Activated CD4-positive, alpha-beta T cell treated with anti-CD3 and anti-CD28 coated beads, Interleukin-2, amount 10 ng/mL, durations not matched to agents 7 days and 5 days (primary cell): Measurements from ENCODE around the gene TREX2. TPM values are rescaled to one million over a fixed set of nuclear protein-coding genes. Genes with fewer than 3 reads are reported as not detected.

ENCODE experiments used
- CTCF ChIA-PET: fragments of 350-600 bp; sonication (Branson Sonifier 250); formaldehyde crosslinking; loops from one replicate; lab custom pipeline; 2021; ENCODE audit warnings: antibody characterized with exemption; lab: Charles Lee
- POLR2A ChIA-PET: fragments of 350-600 bp; sonication (Branson Sonifier 250); formaldehyde crosslinking; loops from one replicate; lab custom pipeline; 2021; ENCODE audit warnings: antibody characterized with exemption; lab: Charles Lee
- DNase-seq: peaks from one replicate; pipeline ENCODE4 v3.0.0-alpha.2; 2020
- H3K27ac Mint-ChIP-seq: one replicate; pipeline ENCODE4 v1.8.0; 2021; ENCODE audit warnings: mild to moderate bottlenecking, moderate library complexity, mixed read lengths
- H3K27me3 Mint-ChIP-seq: one replicate; pipeline ENCODE4 v1.8.0; 2021; ENCODE audit warnings: mixed read lengths
- H3K36me3 Mint-ChIP-seq: one replicate; pipeline ENCODE4 v1.8.0; 2021; ENCODE audit warnings: low read depth, mixed read lengths
- H3K4me1 Mint-ChIP-seq: one replicate; pipeline ENCODE4 v1.8.0; 2021; ENCODE audit warnings: mixed read lengths
- H3K4me3 Mint-ChIP-seq: one replicate; pipeline ENCODE4 v1.8.0; 2021; ENCODE audit warnings: mild to moderate bottlenecking, moderate library complexity, mixed read lengths
- H3K9me3 Mint-ChIP-seq: one replicate; pipeline ENCODE4 v1.8.0; 2021; ENCODE audit warnings: mixed read lengths
- total RNA-seq, 2 experiments: library from RNA; stranded (reverse); gene quantifications; one replicate each; pipeline ENCODE4 v1.2.3, GENCODE V29; 2021

Gene TREX2
- total RNA-seq, 2 experiments from 2014 or later, result 3.0 to 3.4 TPM

DNA sequence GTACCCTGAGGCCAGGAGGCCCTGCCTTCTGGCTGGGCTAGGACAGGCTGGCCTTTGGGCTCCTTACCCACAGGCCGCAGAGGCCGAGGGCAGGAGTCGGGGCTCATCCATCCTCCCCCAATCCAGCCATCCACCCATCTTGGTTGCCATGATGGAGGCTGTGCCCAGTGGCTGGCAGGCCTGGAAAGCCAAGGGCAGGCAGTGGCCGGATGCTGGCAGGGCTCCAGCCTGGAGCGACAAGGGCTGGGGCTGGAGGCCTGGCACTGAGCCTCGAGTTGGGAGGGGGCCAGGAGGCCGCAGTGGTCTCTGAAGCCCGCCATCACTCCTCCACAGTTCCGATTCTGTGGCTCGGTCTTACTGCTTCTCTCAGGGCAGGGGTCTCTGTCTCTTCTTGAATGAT, 40.3 kb upstream of the TREX2 start:
- DNase-seq, result no peak
- Mint-ChIP-seq H3K36me3 (no peaks in the 10 kb centered on the region), H3K9me3 (no peaks in the 10 kb centered on the region), H3K27ac (no peak overlapping the region), H3K27me3 (no peaks in the 10 kb centered on the region), H3K4me1 (no peaks in the 10 kb centered on the region), H3K4me3 (no peak overlapping the region)
- ChIA-PET CTCF (no interaction called here), POLR2A (no interaction called here)

DNA sequence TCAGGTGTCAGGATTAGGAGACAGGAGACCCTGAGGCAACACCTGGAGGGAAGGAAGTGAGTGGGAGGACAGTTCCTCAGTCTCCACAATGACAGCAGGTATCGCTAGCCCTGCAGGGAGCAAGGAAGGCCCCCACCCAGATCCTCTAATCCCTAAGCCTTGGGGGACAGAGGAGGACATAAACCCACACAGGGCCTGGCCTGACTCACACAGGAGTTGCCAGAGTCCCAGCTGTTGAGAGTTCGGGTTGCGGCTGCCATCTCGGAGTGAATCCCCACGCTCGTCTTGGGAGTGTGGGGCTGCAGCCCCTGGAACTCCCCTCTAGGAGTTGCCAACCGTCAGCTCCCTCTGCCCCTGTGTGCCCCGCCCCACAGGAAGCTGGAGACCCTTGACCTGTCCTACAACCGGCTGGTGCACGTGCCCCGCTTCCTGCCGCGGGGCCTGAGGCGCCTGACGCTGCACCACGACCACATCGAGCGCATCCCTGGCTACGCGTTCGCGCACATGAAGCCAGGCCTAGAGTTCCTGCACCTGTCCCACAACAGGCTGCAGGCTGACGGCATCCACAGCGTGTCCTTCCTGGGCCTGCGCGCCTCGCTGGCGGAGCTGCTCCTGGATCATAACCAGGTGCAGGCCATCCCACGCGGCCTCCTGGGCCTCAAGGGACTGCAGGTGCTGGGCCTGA, 39.7 kb upstream of the TREX2 start:
- ChIA-PET POLR2A (no interaction called here), CTCF (no interaction called here)
- Mint-ChIP-seq H3K4me1 (no peaks in the 10 kb centered on the region), H3K36me3 (no peaks in the 10 kb centered on the region), H3K4me3 (no peak overlapping the region), H3K9me3 (no peaks in the 10 kb centered on the region), H3K27ac (no peak overlapping the region), H3K27me3 (no peaks in the 10 kb centered on the region)
- DNase-seq, result no peak

GRCh38 chrX:153482376-153483015, 36.6 kb upstream of the TREX2 start:
- ChIA-PET POLR2A (no interaction called here), CTCF (interaction anchor here (0.7 to 1.1 kb wide), 2 partner anchors 11 to 21 kb away, joined by 3 read pairs; no protein-coding TSS in a partner anchor)
- Mint-ChIP-seq H3K27ac (no peak overlapping the region), H3K4me3 (no peak overlapping the region), H3K36me3 (no peaks in the 10 kb centered on the region), H3K4me1 (no peaks in the 10 kb centered on the region), H3K9me3 (no peaks in the 10 kb centered on the region), H3K27me3 (no peaks in the 10 kb centered on the region)
- no peak for DNase-seq

GRCh38 chrX:153481043-153481442, 35.2 kb upstream of the TREX2 start:
- Mint-ChIP-seq H3K36me3 (no peaks in the 10 kb centered on the region), H3K27me3 (peaks cover 2% of the 10 kb centered on the region), H3K4me3 (no peak overlapping the region), H3K4me1 (no peaks in the 10 kb centered on the region), H3K27ac (no peak overlapping the region), H3K9me3 (no peaks in the 10 kb centered on the region)
- DNase-seq, result no peak
- CTCF ChIA-PET, result no interaction called here
- POLR2A ChIA-PET, result no interaction called here

- CTCF ChIA-PET, result interaction anchor here (1.5 kb wide), 1 partner anchor 8 kb away, joined by 6 read pairs; the partner anchor contains the start of gene HAUS7
- POLR2A ChIA-PET, result no interaction called here
- peaks cover 6% of the 10 kb centered on the region for H3K27me3 Mint-ChIP-seq
- DNase-seq, result no peak
- H3K36me3 Mint-ChIP-seq, result no peaks in the 10 kb centered on the region
- H3K27ac Mint-ChIP-seq, result no peak overlapping the region
- H3K4me3 Mint-ChIP-seq, result no peak overlapping the region
- peaks cover 8% of the 10 kb centered on the region for H3K4me1 Mint-ChIP-seq
- no peaks in the 10 kb centered on the region for H3K9me3 Mint-ChIP-seq
These were observed 32.9 kb upstream of the TREX2 start for GRCh38 chrX:153478746-153479145.

GRCh38 chrX:153477901-153478300, 32.0 kb upstream of the TREX2 start:
- CTCF ChIA-PET, result interaction anchor here (0.5 kb wide), 1 partner anchor 240 kb away, joined by 4 read pairs; no protein-coding TSS in a partner anchor
- Mint-ChIP-seq H3K27ac (no peak overlapping the region), H3K36me3 (no peaks in the 10 kb centered on the region)

DNA sequence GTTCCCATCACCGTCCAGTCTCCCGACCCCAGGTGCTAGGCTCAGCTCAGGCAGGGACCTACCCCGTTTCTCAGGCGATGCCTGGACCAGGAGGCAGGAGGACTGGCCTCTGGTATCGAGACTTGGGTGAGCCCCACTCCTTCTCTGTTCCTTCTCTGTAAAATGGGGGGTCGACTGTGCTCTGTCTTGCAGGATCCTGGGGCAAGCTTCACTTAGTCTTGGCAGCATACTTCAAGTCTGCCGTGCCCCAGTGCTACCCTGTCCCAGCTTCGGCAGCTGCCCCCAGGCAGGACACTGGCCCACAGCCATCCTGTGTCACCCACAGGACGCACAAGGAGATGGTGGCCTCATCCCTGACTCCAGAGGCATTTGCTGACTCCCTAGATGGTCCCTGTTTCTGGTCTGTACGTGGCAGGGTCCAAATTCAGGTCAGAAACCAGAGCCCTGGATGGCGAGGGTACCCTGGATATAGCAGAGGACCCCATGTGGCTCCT, 31.6 kb upstream of the TREX2 start:
- Mint-ChIP-seq H3K4me3 (no peak overlapping the region), H3K9me3 (no peaks in the 10 kb centered on the region), H3K27ac (no peak overlapping the region), H3K36me3 (no peaks in the 10 kb centered on the region), H3K27me3 (peaks cover 6% of the 10 kb centered on the region), H3K4me1 (peaks cover 8% of the 10 kb centered on the region)
- CTCF ChIA-PET, result interaction anchor here (0.5 kb wide), 2 partner anchors 121 to 241 kb away, joined by 3 to 4 read pairs; no protein-coding TSS in a partner anchor
- POLR2A ChIA-PET, result no interaction called here
- no peak for DNase-seq

More at GRCh38 chrX:153477901-153478300, 32.0 kb upstream of the TREX2 start:
- Mint-ChIP-seq H3K9me3 (no peaks in the 10 kb centered on the region), H3K4me1 (peaks cover 8% of the 10 kb centered on the region), H3K27me3 (peaks cover 6% of the 10 kb centered on the region), H3K4me3 (no peak overlapping the region)
- no peak for DNase-seq
- POLR2A ChIA-PET, result no interaction called here

DNA sequence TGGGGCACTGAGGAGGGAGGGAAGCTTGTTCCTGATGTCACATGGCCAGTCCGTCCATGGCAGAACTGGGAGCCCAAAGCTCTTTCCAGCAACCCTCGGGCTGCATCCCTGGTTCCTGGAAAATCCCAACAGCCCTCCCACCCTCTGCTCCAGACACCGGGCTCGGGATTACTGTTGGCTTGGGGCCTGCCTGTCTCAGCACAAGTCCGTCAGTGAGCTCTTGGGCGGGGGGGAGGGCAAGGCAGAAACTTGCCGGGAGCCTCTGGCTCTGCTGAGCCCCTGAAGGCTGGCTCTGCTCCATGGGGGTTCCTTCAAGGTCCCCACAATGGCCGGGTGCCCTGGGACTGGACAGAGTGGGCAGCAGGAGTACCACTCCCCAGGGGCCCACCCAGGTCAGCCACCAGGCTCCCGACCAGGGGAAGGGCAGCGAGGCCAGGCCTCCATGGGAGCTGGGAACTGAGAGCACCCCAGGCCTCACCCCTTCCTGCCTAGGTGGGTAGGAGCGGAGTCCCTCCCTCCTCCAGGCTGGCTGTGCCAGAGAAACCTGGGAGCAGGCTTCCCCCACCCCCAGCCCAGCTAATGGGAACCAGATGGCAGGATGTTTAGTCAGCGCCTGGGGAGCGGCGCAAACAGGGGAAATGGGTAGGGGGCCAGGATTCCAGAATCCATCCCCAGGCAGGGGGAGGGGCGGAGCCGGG, 31.0 kb upstream of the TREX2 start:
- Mint-ChIP-seq H3K27me3 (peaks cover 6% of the 10 kb centered on the region), H3K4me3 (no peak overlapping the region), H3K36me3 (no peaks in the 10 kb centered on the region), H3K27ac (no peak overlapping the region), H3K9me3 (no peaks in the 10 kb centered on the region), H3K4me1 (peaks cover 8% of the 10 kb centered on the region)
- no peak for DNase-seq
- ChIA-PET CTCF (interaction anchor here (0.5 kb wide), 1 partner anchor 122 kb away, joined by 3 read pairs; no protein-coding TSS in a partner anchor), POLR2A (no interaction called here)

DNA sequence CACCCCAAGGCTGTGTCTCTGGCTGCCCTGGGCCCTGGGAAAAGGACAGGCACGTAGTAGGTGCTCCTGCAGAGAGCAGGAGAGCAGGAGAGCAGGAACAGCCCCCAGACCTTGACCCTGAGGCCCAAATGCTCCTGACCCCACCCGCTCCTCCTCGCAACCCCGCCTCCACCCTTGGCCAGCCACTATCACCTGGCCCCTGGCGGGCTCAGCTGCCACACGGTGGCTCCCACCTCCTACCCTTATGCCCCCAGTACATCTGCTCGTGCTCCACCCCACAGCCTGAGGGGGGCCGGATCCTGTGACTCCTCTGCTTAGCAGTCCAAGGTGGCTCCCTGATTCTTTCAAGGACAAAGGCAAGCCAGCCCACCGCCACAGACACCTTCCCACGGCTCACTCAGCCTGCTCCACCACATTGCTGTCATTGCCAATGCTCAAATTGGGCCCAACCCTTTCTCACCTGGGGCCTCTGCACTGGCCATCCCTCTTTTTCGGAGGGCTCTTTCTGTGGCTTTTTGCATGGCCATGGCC, 30.0 kb upstream of the TREX2 start:
- Mint-ChIP-seq H3K9me3 (no peaks in the 10 kb centered on the region), H3K4me1 (peaks cover 13% of the 10 kb centered on the region), H3K27ac (no peak overlapping the region), H3K36me3 (no peaks in the 10 kb centered on the region), H3K4me3 (no peak overlapping the region), H3K27me3 (peaks cover 6% of the 10 kb centered on the region)
- ChIA-PET CTCF (no interaction called here), POLR2A (no interaction called here)
- no peak for DNase-seq

DNA sequence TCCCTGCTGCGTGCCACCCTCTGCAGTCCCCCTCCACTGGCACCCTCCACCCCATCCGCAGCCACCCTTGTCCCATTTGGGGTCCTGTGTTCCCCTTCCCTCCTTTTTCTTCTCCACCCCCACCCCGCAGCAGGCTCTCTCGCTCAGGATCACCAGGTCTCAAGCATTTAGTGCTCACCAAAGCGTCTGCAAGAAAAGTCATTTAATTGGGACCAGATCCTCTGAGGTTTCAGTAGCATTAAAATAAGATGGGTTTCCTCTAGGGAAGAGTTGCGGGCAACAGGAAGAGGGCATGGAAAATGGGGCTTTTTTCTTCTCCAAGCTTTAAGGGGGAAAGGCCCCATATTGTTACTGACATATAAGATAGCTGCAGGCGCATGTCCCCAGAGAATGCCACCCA, 29.4 kb upstream of the TREX2 start:
- Mint-ChIP-seq H3K4me3 (no peak overlapping the region), H3K9me3 (no peaks in the 10 kb centered on the region), H3K27ac (no peak overlapping the region), H3K4me1 (peaks cover 13% of the 10 kb centered on the region), H3K36me3 (no peaks in the 10 kb centered on the region), H3K27me3 (peaks cover 6% of the 10 kb centered on the region)
- DNase-seq, result no peak
- ChIA-PET CTCF (no interaction called here), POLR2A (no interaction called here)

DNA sequence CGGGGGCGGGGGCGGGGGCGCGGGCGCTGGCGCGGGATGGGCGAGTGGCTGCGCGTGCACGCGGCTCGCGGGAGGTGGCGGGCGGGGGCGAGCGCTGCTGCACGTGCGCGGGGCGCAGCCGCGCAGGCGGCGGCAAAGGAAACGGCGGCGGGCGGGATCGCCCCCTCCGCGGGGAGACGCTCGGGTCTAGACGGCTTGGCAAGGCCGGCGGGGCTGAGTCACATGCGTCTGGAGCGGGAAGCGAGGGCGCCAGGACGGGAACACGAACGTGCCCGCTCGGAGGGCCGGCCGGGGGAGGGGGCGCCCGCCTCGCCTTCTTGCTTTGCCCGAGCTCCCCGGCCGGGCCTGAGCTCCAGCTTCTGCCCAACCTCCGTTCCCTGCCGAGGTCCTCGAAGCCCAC, 28.9 kb upstream of the TREX2 start:
- Mint-ChIP-seq H3K36me3 (no peaks in the 10 kb centered on the region), H3K9me3 (no peaks in the 10 kb centered on the region), H3K27ac (no peak overlapping the region), H3K27me3 (peaks cover 6% of the 10 kb centered on the region), H3K4me1 (peaks cover 13% of the 10 kb centered on the region), H3K4me3 (no peak overlapping the region)
- POLR2A ChIA-PET, result no interaction called here
- CTCF ChIA-PET, result no interaction called here
- peak; percentile 12 for DNase-seq

GRCh38 chrX:153474266-153474665, 28.4 kb upstream of the TREX2 start:
- Mint-ChIP-seq H3K4me1 (peaks cover 16% of the 10 kb centered on the region), H3K4me3 (no peak overlapping the region), H3K36me3 (no peaks in the 10 kb centered on the region), H3K27ac (no peak overlapping the region), H3K9me3 (no peaks in the 10 kb centered on the region), H3K27me3 (peaks cover 6% of the 10 kb centered on the region)
- ChIA-PET POLR2A (no interaction called here), CTCF (interaction anchor here (0.8 kb wide), 1 partner anchor 36 kb away, joined by 3 read pairs; no protein-coding TSS in a partner anchor)
- DNase-seq, result no peak
